K562 (cell line): ENCODE results near the gene ADTRP. TPM values are rescaled to one million over a fixed set of nuclear protein-coding genes. Genes with fewer than 3 reads are reported as not detected.
"Not testable (repeated sequence)": the region's sequence is repeated elsewhere in the genome, so short reads cannot be mapped to it uniquely, and the experiment has no call there.

Source experiments
- ATAC-seq: fragments of 200-7000 bp; cut with Tn5 transposase; 3 replicates; pipeline ENCODE4 v1.9.1; 2020; ENCODE audit warnings: moderate library complexity
- BruUV-seq: library from RNA; stranded (reverse); fragments of 400-500 nt; replicated peaks from 2 replicates; lab custom pipeline; 2021; lab: Mats Ljungman, UMichigan
- CTCF ChIA-PET: fragments of 300-600 bp; formaldehyde crosslinking; extraction: SDS; loops from one replicate; lab custom pipeline; 2021; ENCODE audit warnings: low intra/inter-chr PET ratio; lab: Yijun Ruan, JAX
- POLR2A ChIA-PET: fragments of 300-600, 350-650 bp; sonication (Branson Sonifier 250); formaldehyde crosslinking; extraction: SDS; loops from one replicate; lab custom pipeline; 2021; ENCODE audit warnings: antibody characterized with exemption, inconsistent platforms; lab: Yijun Ruan, JAX
- DNase-seq, 4 experiments: peaks; one replicate each; pipeline versions ENCODE4 v3.0.0 to v3.0.0-alpha.2; 2011 to 2018; ENCODE audit warnings: low spot score in 3 of 4, mixed read lengths in 3 of 4; ENCODE audit errors: extremely low read depth in 1 of 4
- FAIRE-seq: peaks from 2 replicates; lab custom pipeline; 2011; peaks lifted over from hg19 to GRCh38; lab: Jason Lieb, UNC
- H2AFZ ChIP-seq: 2 replicates; pipeline ENCODE4 v1.6.0; 2011; ENCODE audit warnings: low read depth, low read length, control low read depth, inconsistent platforms
- H3K27ac ChIP-seq: fragments of 200-600 bp; 3 replicates; pipeline ENCODE4 v1.8.0; 2011; ENCODE audit warnings: low read depth, mild to moderate bottlenecking, control low read depth, inconsistent platforms, low read length, moderate library complexity, mixed read lengths; ENCODE audit errors: extremely low read depth
- H3K27me3 ChIP-seq, 2 experiments: fragments of 300-600 bp in 1 of 2; 2 replicates in 1 of 2; 3 replicates in 1 of 2; pipeline versions ENCODE4 v1.6.0 to v1.8.0; 2011; ENCODE audit warnings: inconsistent platforms in 2 of 2, low read length in 2 of 2, mild to moderate bottlenecking in 1 of 2, mixed read lengths in 1 of 2, moderate library complexity in 1 of 2; ENCODE audit not compliant: control insufficient read depth in 2 of 2, insufficient read depth in 2 of 2
- H3K36me3 ChIP-seq: fragments of 300-600 bp; 3 replicates; pipeline ENCODE4 v1.8.0; 2011; ENCODE audit warnings: mild to moderate bottlenecking, low read length, inconsistent platforms; ENCODE audit not compliant: control insufficient read depth, insufficient read depth
- H3K4me1 ChIP-seq, 2 experiments: fragments of 200-600 bp in 1 of 2; replicated peaks in 1 of 2; 2 replicates in 1 of 2; 3 replicates in 1 of 2; pipeline versions ENCODE4 v1.5.1 to v1.8.0; 2011; ENCODE audit warnings: inconsistent platforms in 2 of 2, low read length in 2 of 2, mild to moderate bottlenecking in 1 of 2, mixed read lengths in 1 of 2, moderate library complexity in 1 of 2; ENCODE audit not compliant: control insufficient read depth in 2 of 2, insufficient read depth in 2 of 2
- H3K4me2 ChIP-seq: 2 replicates; pipeline ENCODE4 v1.6.1; 2011; ENCODE audit warnings: low read length, control low read depth, inconsistent platforms, mixed read lengths; ENCODE audit not compliant: insufficient read depth
- H3K4me3 ChIP-seq: fragments of 200-600 bp; sonication (generic), shearing (Covaris generic); 2 replicates; pipeline ENCODE4 v1.5.1; 2016; ENCODE audit warnings: control low read depth, inconsistent platforms
- H3K79me2 ChIP-seq: fragments of 200-600 bp; 3 replicates; pipeline ENCODE4 v1.8.0; 2011; ENCODE audit warnings: low read length, inconsistent platforms; ENCODE audit not compliant: control insufficient read depth, insufficient read depth
- H3K9ac ChIP-seq, 2 experiments: 2 replicates each; pipeline versions ENCODE4 v1.6.0 to v1.6.1; 2011; ENCODE audit warnings: low read depth in 2 of 2, low read length in 2 of 2, control low read depth in 1 of 2, inconsistent platforms in 1 of 2, mild to moderate bottlenecking in 1 of 2, mixed read lengths in 1 of 2; ENCODE audit not compliant: insufficient read depth in 1 of 2
- H3K9me1 ChIP-seq: one replicate; pipeline ENCODE4 v1.6.0; 2011; ENCODE audit warnings: inconsistent platforms, mild to moderate bottlenecking, low read length, moderate library complexity; ENCODE audit not compliant: control insufficient read depth, insufficient read depth
- H3K9me3 ChIP-seq: replicated peaks from 2 replicates; pipeline ENCODE4 v1.5.1; 2011; ENCODE audit warnings: low read depth, low read length, inconsistent platforms; ENCODE audit not compliant: control insufficient read depth, insufficient read depth
- H4K20me1 ChIP-seq: replicated peaks from 2 replicates; pipeline ENCODE4 v1.6.1; 2011; ENCODE audit warnings: low read length, inconsistent platforms, mixed read lengths; ENCODE audit not compliant: control insufficient read depth, insufficient read depth
- CBX5 ChIP-seq: IDR thresholded peaks from 2 replicates; pipeline ENCODE4 v1.6.1; 2014; ENCODE audit warnings: low read depth, borderline replicate concordance
- FOXK1 ChIP-seq: sonication (generic); formaldehyde crosslinking; IDR thresholded peaks from 2 replicates; pipeline ENCODE4 v1.8.0; 2022; ENCODE audit warnings: missing genetic modification reagents, mild to moderate bottlenecking, borderline replicate concordance
- MAFF ChIP-seq: IDR thresholded peaks from 2 replicates; pipeline ENCODE4 v1.6.1; 2012; ENCODE audit warnings: low read length, improper control_type of control experiment
- MAFK ChIP-seq: IDR thresholded peaks from 2 replicates; pipeline ENCODE4 v1.6.1; 2011; ENCODE audit warnings: low read length, improper control_type of control experiment
- TRIM28 ChIP-seq: fragments of 450-650 bp; IDR thresholded peaks from 2 replicates; pipeline ENCODE4 v1.6.1; 2017
- ZNF165 ChIP-seq: fragments of 250-450 bp; sonication (Bioruptor Pico); IDR thresholded peaks from 2 replicates; pipeline ENCODE4 v1.4.0; 2020; ENCODE audit warnings: borderline replicate concordance
- ZNF316 ChIP-seq: fragments of 450-650 bp; IDR thresholded peaks from 2 replicates; pipeline ENCODE4 v1.6.1; 2016
- WGBS: fragments of 100-300 bp; shearing (Covaris generic); methylation state at CpG from one replicate; pipeline ENCODE4 v1.1.6; 2016; ENCODE audit warnings: low coverage, mixed read lengths; ENCODE audit not compliant: insufficient coverage; ENCODE audit errors: missing lambda C conversion rate; 5-methylcytosine and 5-hydroxymethylcytosine counted together
- in situ Hi-C: fragments of 300-500 bp; cut with MboI; formaldehyde crosslinking; loops from 4 replicates; pipeline ENCODE4 v1.15.0; 2018; ENCODE audit warnings: inconsistent platforms, mixed read lengths
- intact Hi-C: fragments of 100-400 bp; cut with micrococcal nuclease; formaldehyde crosslinking; loops from 2 replicates; pipeline ENCODE4 v1.14.2; 2022
- polyA plus RNA-seq, 8 experiments: library from polyadenylated mRNA; depleted of rRNA in 4 of 8; stranded (reverse) in 5 of 8; unstranded in 3 of 8; fragments of >200 nt; fragmentation: Nextera tagmentation in 2 of 8; fragmentation: Illumina TruSeq in 1 of 8; extraction: Ambion mirVana in 2 of 8; extraction: Trizol in 1 of 8; gene quantifications; 2 replicates each; pipeline versions ENCODE4 v1.2.1 to v1.2.3, GENCODE V29; 2011 to 2014; ENCODE audit warnings: inconsistent platforms in 1 of 8, missing spikeins in 1 of 8
- total RNA-seq, 7 experiments: library from RNA; depleted of rRNA in 6 of 7; stranded (reverse); fragments of >200 nt in 6 of 7; fragmentation: Illumina TruSeq in 2 of 7; extraction: Trizol in 2 of 7; gene quantifications; 2 replicates each; pipeline versions ENCODE4 v1.2.1 to v1.2.3, GENCODE V29; 2011 to 2021; ENCODE audit warnings: low replicate concordance in 1 of 7

Gene ADTRP
- total and polyA plus RNA-seq, 9 of the 15 experiments (the other 6 are each of a cell fraction or from before 2014, with no cell fraction given) = 7.4 to 24.0 (median 13.6) TPM

- FAIRE-seq (no peak), ATAC-seq (no peak), DNase-seq (no peak)
- H3K27me3 ChIP-seq = no peaks in the 10 kb centered on the region
- TF ChIP-seq ZNF316 (peak; percentile 59), MAFK (peak; percentile 8; the same call in 1 of the 2 replicates), ZNF165 (CRISPR knock-in tag) (no peak), MAFF (peak; percentile 40; the same call in 1 of the 2 replicates), FOXK1 (CRISPR knock-in tag) (no peak)
- BruUV-seq = no TSS peak
- CTCF ChIA-PET = no interaction called here
- no peaks in the 10 kb centered on the region for H3K4me1 ChIP-seq
- no peak overlapping the region for H3K9ac ChIP-seq
- POLR2A ChIA-PET = no interaction called here
- 6% methylated on average over 1 of the region's 1 CpG for WGBS
- no peak overlapping the region for H3K4me3 ChIP-seq
- 0 out of 2 replicates have a peak, but pooled peaks cover 1% of the 10 kb centered on the region for H3K9me3 ChIP-seq
- no peaks in the 10 kb centered on the region for H4K20me1 ChIP-seq
- no peak overlapping the region for H2AFZ ChIP-seq
- in situ Hi-C loops (no loop called here), intact Hi-C loops (no loop called here)
- no peak overlapping the region for H3K4me2 ChIP-seq
- no peaks in the 10 kb centered on the region for H3K9me1 ChIP-seq
- H3K36me3 ChIP-seq = no peaks in the 10 kb centered on the region
- no peak overlapping the region for H3K27ac ChIP-seq
- no peaks in the 10 kb centered on the region for H3K79me2 ChIP-seq
These were observed 97.2 kb downstream of the ADTRP start for GRCh38 chr6:11681357-11681756.

DNA sequence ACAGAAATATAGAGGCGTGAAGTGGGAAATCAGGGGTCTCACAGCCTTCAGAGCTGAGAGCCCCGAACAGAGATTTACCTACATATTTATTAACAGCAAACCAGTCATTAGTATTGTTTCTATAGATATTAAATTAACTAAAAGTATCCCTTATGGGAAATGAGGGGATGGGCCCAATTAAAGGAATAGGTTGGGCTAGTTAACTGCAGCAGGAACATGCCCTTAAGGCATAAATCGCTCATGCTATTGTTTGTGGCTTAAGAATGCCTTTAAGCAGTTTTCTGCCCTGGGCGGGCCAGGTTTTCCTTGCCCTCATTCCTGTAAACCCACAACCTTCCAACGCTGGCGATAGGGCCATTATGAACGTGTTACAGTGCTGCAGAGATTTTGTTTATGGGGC is 98.1 kb downstream of the ADTRP start:
- H3K79me2 ChIP-seq, intact Hi-C loops, H3K4me3 ChIP-seq, H2AFZ ChIP-seq, FAIRE-seq, H3K9me1 ChIP-seq, H3K9me3 ChIP-seq: not testable (repeated sequence)
- TF ChIP-seq CBX5 (peak; percentile 59; the same call in 1 of the 2 replicates), TRIM28 (peak; percentile 55; the same call in 1 of the 2 replicates)
- TF ChIP-seq, all 486 proteins: peak for 2; not testable (repeated sequence) for 484
- H3K4me2 ChIP-seq, POLR2A ChIA-PET, BruUV-seq, H3K27me3 ChIP-seq, ATAC-seq, H4K20me1 ChIP-seq, in situ Hi-C loops, H3K27ac ChIP-seq, H3K4me1 ChIP-seq, H3K9ac ChIP-seq, DNase-seq, CTCF ChIA-PET, H3K36me3 ChIP-seq: not testable (repeated sequence)
- WGBS = 8% methylated on average over 7 of the region's 7 CpGs
